Cerebellar cortex (tissue), 1 donor: ENCODE data around the gene NKAIN4.

Source experiments
- DNase-seq: peaks from one replicate; pipeline ENCODE4 v3.0.0-alpha.2; 2015; ENCODE audit warnings: low spot score

NKAIN4 gene

GRCh38 chr20:63254232-63254605 lies at the start of gene NKAIN4:
NKAIN4 (minus strand) TSS chr20:63254463; CDS start chr20:63254450, 13 bp downstream.
- no peak for DNase-seq

- no peak for DNase-seq
These were observed 48.9 kb upstream of the NKAIN4 start for GRCh38 chr20:63303095-63303666.

- no peak for DNase-seq
These were observed 47.4 kb upstream of the NKAIN4 start for GRCh38 chr20:63301671-63302070.

GRCh38 chr20:63298731-63299312 lies 44.6 kb upstream of the NKAIN4 start:
- DNase-seq = no peak

- no peak for DNase-seq
These were observed 43.7 kb upstream of the NKAIN4 start for GRCh38 chr20:63297796-63298572.

- DNase-seq = no peak
These were observed 43.1 kb upstream of the NKAIN4 start for GRCh38 chr20:63297371-63297781.

- DNase-seq = no peak
These were observed 42.5 kb upstream of the NKAIN4 start for GRCh38 chr20:63296531-63297299.

GRCh38 chr20:63295846-63296245 lies 41.6 kb upstream of the NKAIN4 start:
- DNase-seq = no peak

- DNase-seq = no peak
These were observed 41.2 kb upstream of the NKAIN4 start for GRCh38 chr20:63295422-63295821.

GRCh38 chr20:63295018-63295417 lies 40.8 kb upstream of the NKAIN4 start:
- no peak for DNase-seq

- no peak for DNase-seq
These were observed 40.3 kb upstream of the NKAIN4 start for GRCh38 chr20:63294536-63294900.

GRCh38 chr20:63293871-63294535 lies 39.7 kb upstream of the NKAIN4 start:
- no peak for DNase-seq

- no peak for DNase-seq
These were observed 39.2 kb upstream of the NKAIN4 start for GRCh38 chr20:63293456-63293855.

GRCh38 chr20:63292904-63293303 lies 38.6 kb upstream of the NKAIN4 start, which contains the start of gene COL20A1:
COL20A1 (plus strand) TSS chr20:63293186; CDS start chr20:63295108, 1,922 bp downstream.
- no peak for DNase-seq

- DNase-seq = no peak
These were observed 38.0 kb upstream of the NKAIN4 start for GRCh38 chr20:63292292-63292701.

- DNase-seq = no peak
These were observed 37.5 kb upstream of the NKAIN4 start for GRCh38 chr20:63291811-63292210.

GRCh38 chr20:63290677-63291472 lies 36.6 kb upstream of the NKAIN4 start:
- no peak for DNase-seq

- no peak for DNase-seq
These were observed 35.9 kb upstream of the NKAIN4 start for GRCh38 chr20:63290136-63290676.

- DNase-seq = no peak
These were observed 35.3 kb upstream of the NKAIN4 start for GRCh38 chr20:63289311-63290135.
